ENCODE data around the gene LMF1. TPM values are rescaled to one million over a fixed set of nuclear protein-coding genes. Genes with fewer than 3 reads are reported as not detected.

The LMF1 gene
- total and polyA plus RNA-seq, 2 of the 4 experiments (the other 2 are of a cell fraction) = 7.7 to 13.1 TPM

GRCh38 chr16:927406-927805, 43.4 kb downstream of the LMF1 start:
- peaks cover 6% of the 10 kb centered on the region for H3K9me3 ChIP-seq (ENCODE audit: control insufficient read depth, insufficient read depth, low read length)
- H2BK15ac ChIP-seq (ENCODE audit: low read depth, low read length) = no peak overlapping the region
- no peak overlapping the region for H3K4me3 ChIP-seq (ENCODE audit: insufficient read depth, low read depth, low read length)
- H3K14ac ChIP-seq (replicated peaks; ENCODE audit: low read depth, low read length) = no peak overlapping the region
- H3K79me1 ChIP-seq (ENCODE audit: low read depth in 1 of 2, low read length in 2 of 2) = 0 out of 4 replicates have a peak, but pooled peaks cover 0 to 3% of the 10 kb centered on the region in 2 experiments
- BruUV-seq (replicated peaks) = no TSS peak
- H2BK20ac ChIP-seq (ENCODE audit: low read depth, low read length) = no peak overlapping the region
- no peak overlapping the region for H3K23ac ChIP-seq (ENCODE audit: low read depth, low read length)
- no peaks in the 10 kb centered on the region for H3K4me1 ChIP-seq (ENCODE audit: control insufficient read depth, insufficient read depth, low read length)
- 0 out of 2 replicates have a peak, but pooled peaks cover 5% of the 10 kb centered on the region for H3K9me1 ChIP-seq (ENCODE audit: insufficient read depth, low read length)
- dilution Hi-C loops (cut with HindIII; ENCODE audit: low sequenced_read_pairs, unreplicated experiment) (no loop called here), in situ Hi-C loops (cut with MboI; ENCODE audit: low sequenced_read_pairs) (no loop called here), intact Hi-C loops (cut with micrococcal nuclease) (no loop called here)
- no peak overlapping the region for H2AFZ ChIP-seq (replicated peaks; ENCODE audit: low read length, poor library complexity)
- H3K4ac ChIP-seq (ENCODE audit: low read depth, low read length) = no peak overlapping the region
- peaks cover 7% of the 10 kb centered on the region; the same call in 1 of the 2 replicates for H3K36me3 ChIP-seq (ENCODE audit: control insufficient read depth, insufficient read depth, low read length)
- H3K56ac ChIP-seq (ENCODE audit: extremely low read depth, insufficient read depth, low read length) = no peak overlapping the region
- no peak for ATAC-seq (ENCODE audit: low read depth)
- WGBS, 2 experiments (ENCODE audit: extremely low coverage in 2 of 2, insufficient read length in 1 of 2) = 92% methylated on average over 12 of the region's 15 CpGs; no CpG with 5 or more reads in 1 of the 2 experiments
- POLR2A ChIA-PET (ENCODE audit: unreplicated experiment) = no interaction called here
- no peak overlapping the region for H4K91ac ChIP-seq (ENCODE audit: insufficient read depth, low read depth, low read length)
- H2AK5ac ChIP-seq (ENCODE audit: low read depth, low read length) = no peak overlapping the region
- no peak overlapping the region for H4K5ac ChIP-seq (ENCODE audit: low read depth, low read length)
- TF ChIP-seq CHD1 (IDR thresholded peaks at IDR 0.05; ENCODE audit: low read depth, low read length) (no peak), NFE2L2 (IDR thresholded peaks at IDR 0.05; ENCODE audit: low read depth, low read length) (no peak), BHLHE40 (IDR thresholded peaks at IDR 0.05; ENCODE audit: low read depth, low read length) (no peak), USF2 (IDR thresholded peaks at IDR 0.05; ENCODE audit: low read depth, low read length) (no peak), RAD21 (IDR thresholded peaks at IDR 0.05; ENCODE audit: low read length) (no peak), MAFK (IDR thresholded peaks at IDR 0.05; ENCODE audit: low read depth, low read length) (no peak), SMC3 (IDR thresholded peaks at IDR 0.05; ENCODE audit: low read depth, low read length) (no peak), FOS (IDR thresholded peaks at IDR 0.05; ENCODE audit: low read depth, low read length) (no peak), POLR2A (IDR thresholded peaks at IDR 0.05; ENCODE audit: low read depth, low read length) (no peak), CEBPB (IDR thresholded peaks at IDR 0.05; ENCODE audit: low read depth, low read length) (no peak), CTCF (conservative IDR thresholded peaks at IDR 0.05; ENCODE audit: low read depth, low read length) (no peak), RCOR1 (IDR thresholded peaks at IDR 0.05; ENCODE audit: insufficient replicate concordance, low read length) (no peak), RFX5 (IDR thresholded peaks at IDR 0.05; ENCODE audit: low read depth, low read length) (no peak), MAZ (IDR thresholded peaks at IDR 0.05; ENCODE audit: borderline replicate concordance, low read depth, low read length) (no peak)
- H3K9ac ChIP-seq (ENCODE audit: low read depth, low read length) = no peak overlapping the region
- no peaks in the 10 kb centered on the region for H4K20me1 ChIP-seq (ENCODE audit: insufficient read depth, low read length)
- no peak overlapping the region for H2AK9ac ChIP-seq (replicated peaks; ENCODE audit: low read depth, low read length, poor library complexity)
- no peak overlapping the region for H3K4me2 ChIP-seq (ENCODE audit: low read depth, low read length)
- H3K27me3 ChIP-seq (ENCODE audit: control insufficient read depth, insufficient read depth, low read length) = no peaks in the 10 kb centered on the region
- no peak overlapping the region for H2BK120ac ChIP-seq (ENCODE audit: low read depth, low read length)
- DNase-seq = no peak
- no peak overlapping the region for H2BK5ac ChIP-seq (ENCODE audit: low read depth, low read length, poor library complexity, severe bottlenecking)
- CTCF ChIA-PET = no interaction called here
- H3K27ac ChIP-seq (ENCODE audit: insufficient read depth, low read length) = no peak overlapping the region
- H4K8ac ChIP-seq (ENCODE audit: low read depth in 2 of 2, low read length in 2 of 2) = no peak overlapping the region
- no peak overlapping the region for H3K18ac ChIP-seq (ENCODE audit: low read depth, low read length)
